Thoracic aorta (tissue), 2 donors: ENCODE results near the gene COQ7. TPM values are rescaled to one million over a fixed set of nuclear protein-coding genes. Genes with fewer than 3 reads are reported as not detected.

Experiments used
- ATAC-seq: fragments of 150-250 bp; one replicate; pipeline ENCODE4 v1.8.0; 2017; ENCODE audit warnings: low read depth; ENCODE audit not compliant: insufficient number of reproducible peaks, low FRiP score
- DNase-seq: peaks from one replicate; pipeline ENCODE4 v3.0.0-alpha.2; 2020; ENCODE audit warnings: low spot score
- H3K27ac ChIP-seq, 2 donors: fragments of 200-600 bp; sonication (generic); 1 replicate in 1 of 2; 2 replicates in 1 of 2; pipeline ENCODE4 v1.5.1; 2016; ENCODE audit warnings: mild to moderate bottlenecking in 2 of 2, moderate library complexity in 2 of 2
- H3K27me3 ChIP-seq: fragments of 200-600 bp; sonication (generic); replicated peaks from 2 replicates; pipeline ENCODE4 v1.6.0; 2016; ENCODE audit warnings: mild to moderate bottlenecking; ENCODE audit not compliant: insufficient read depth
- H3K36me3 ChIP-seq: fragments of 200-600 bp; sonication (generic); one replicate; pipeline ENCODE4 v1.5.1; 2016
- H3K4me1 ChIP-seq, 2 donors: fragments of 200-600 bp; sonication (generic); 1 replicate in 1 of 2; 2 replicates in 1 of 2; pipeline versions ENCODE4 v1.5.1 to v1.6.0; 2016; ENCODE audit warnings: low read depth in 2 of 2, mild to moderate bottlenecking in 1 of 2; ENCODE audit not compliant: control insufficient read depth in 1 of 2
- H3K4me3 ChIP-seq: fragments of 200-600 bp; sonication (generic); 2 replicates; pipeline ENCODE4 v1.5.1; 2016; ENCODE audit warnings: mild to moderate bottlenecking
- H3K9me3 ChIP-seq: fragments of 200-600 bp; sonication (generic); 2 replicates; pipeline ENCODE4 v1.5.1; 2016
- CTCF ChIP-seq: fragments of 200-600 bp; sonication (generic); IDR thresholded peaks from one replicate; pipeline ENCODE4 v1.5.1; 2019; ENCODE audit warnings: antibody characterized with exemption
- total RNA-seq, 2 donors: library from RNA; depleted of rRNA; stranded (reverse); fragments of >200 nt; gene quantifications; one replicate each; pipeline versions ENCODE4 v1.1.0 to v1.2.3, GENCODE V29; 2016

COQ7 gene
- total RNA-seq, 2 donors from 2014 or later = 15.4 to 18.3 TPM

DNA sequence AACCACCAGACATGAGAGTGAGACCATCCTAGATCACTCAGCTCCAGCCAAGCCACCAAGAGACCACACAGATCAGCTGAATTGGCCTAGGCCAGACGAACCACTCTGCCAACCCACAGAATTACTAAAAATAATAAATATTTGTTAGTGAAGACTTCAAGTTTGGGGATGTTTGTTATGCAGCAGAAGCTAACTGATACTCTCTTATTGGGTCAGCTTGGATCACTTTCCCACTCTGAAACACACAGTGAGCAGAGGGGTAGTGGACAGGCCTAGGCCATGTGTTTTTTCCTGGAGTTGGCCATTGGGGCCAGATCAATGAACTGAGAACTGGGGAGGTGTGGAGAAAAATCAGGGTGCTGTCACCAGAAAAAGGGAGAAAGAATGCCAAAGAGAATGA lies 30.8 kb downstream of the COQ7 start:
- no peak for TF ChIP-seq CTCF
- H3K4me1 ChIP-seq = no peaks in the 10 kb centered on the region
- H3K27me3 ChIP-seq = no peaks in the 10 kb centered on the region
- no peaks in the 10 kb centered on the region for H3K9me3 ChIP-seq
- ATAC-seq = no peak
- H3K27ac ChIP-seq = no peak overlapping the region
- no peak overlapping the region for H3K4me3 ChIP-seq
- DNase-seq = no peak
- no peaks in the 10 kb centered on the region for H3K36me3 ChIP-seq

- no peak for ATAC-seq
- Histone ChIP-seq H3K9me3 (no peaks in the 10 kb centered on the region), H3K4me1 (no peaks in the 10 kb centered on the region), H3K27me3 (no peaks in the 10 kb centered on the region), H3K36me3 (no peaks in the 10 kb centered on the region), H3K4me3 (no peak overlapping the region), H3K27ac (no peak overlapping the region)
- DNase-seq = no peak
- TF ChIP-seq CTCF = no peak
Observed at GRCh38 chr16:19102187-19102872, 34.9 kb downstream of the COQ7 start.

DNA sequence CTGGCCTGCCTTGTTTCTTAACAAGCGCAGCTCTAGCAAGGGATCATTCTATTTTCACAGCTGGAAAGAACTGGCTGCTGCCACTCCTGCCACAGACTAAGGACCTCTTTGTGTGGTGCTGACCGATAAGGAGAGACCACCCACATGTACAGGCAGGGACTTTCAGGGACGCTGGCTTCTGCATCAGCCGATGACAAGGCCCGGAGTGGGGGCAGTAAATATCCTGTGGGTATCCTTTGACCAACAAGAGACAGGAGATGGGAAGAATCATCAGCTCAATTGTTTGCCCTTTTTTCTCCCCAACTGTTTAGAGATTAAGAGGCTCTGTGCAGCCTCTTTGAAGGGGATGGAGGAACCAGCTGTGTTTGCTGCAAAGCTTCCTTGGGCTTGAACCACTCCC lies 37.2 kb downstream of the COQ7 start:
- DNase-seq (no peak), ATAC-seq (no peak)
- Histone ChIP-seq H3K4me1 (no peaks in the 10 kb centered on the region), H3K9me3 (no peaks in the 10 kb centered on the region), H3K4me3 (no peak overlapping the region), H3K27me3 (no peaks in the 10 kb centered on the region), H3K27ac (no peak overlapping the region), H3K36me3 (no peaks in the 10 kb centered on the region)
- TF ChIP-seq CTCF = no peak

- no peak overlapping the region for H3K27ac ChIP-seq
- no peak overlapping the region for H3K4me3 ChIP-seq
- H3K4me1 ChIP-seq = no peaks in the 10 kb centered on the region
- TF ChIP-seq CTCF = no peak
- ATAC-seq (no peak), DNase-seq (no peak)
- no peaks in the 10 kb centered on the region for H3K27me3 ChIP-seq
- H3K36me3 ChIP-seq = no peaks in the 10 kb centered on the region
- H3K9me3 ChIP-seq = no peaks in the 10 kb centered on the region
Observed at GRCh38 chr16:19105131-19105530, 37.7 kb downstream of the COQ7 start.

DNA sequence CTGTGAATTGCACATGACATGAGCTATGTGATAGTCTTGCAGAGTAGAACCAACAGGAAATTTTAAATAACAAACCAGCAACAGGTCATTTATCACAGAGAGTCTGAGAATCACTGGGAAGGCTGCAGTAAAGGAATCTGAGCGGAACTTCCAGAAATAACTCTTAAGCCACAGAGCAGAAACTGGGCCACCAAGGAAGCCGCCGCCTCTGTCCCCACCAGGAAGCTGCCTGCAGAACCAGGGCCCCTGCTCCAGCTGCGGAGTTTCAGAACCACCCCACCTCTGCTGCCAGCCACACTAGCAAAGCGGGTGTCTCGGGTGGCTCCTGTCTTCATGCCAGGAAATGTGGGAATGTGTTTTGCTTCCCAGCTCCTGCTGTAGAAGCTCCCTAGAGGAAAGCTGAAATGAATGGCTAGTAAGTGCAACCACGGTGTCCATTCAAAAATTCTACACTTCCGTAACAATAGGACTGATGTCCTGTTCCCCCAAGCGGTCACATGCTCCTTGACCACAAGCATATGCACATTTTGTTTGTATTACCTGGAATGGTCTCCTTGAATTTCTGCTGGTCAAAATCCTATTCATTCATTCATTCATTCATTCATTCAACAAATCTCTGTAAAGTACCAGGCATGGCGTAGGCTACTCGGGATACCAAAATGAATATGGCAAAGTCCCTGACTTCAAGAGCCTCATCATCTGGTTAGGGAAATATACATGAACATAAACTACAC lies 38.6 kb downstream of the COQ7 start:
- ATAC-seq (no peak), DNase-seq (no peak)
- no peak for TF ChIP-seq CTCF
- no peaks in the 10 kb centered on the region for H3K27me3 ChIP-seq
- no peaks in the 10 kb centered on the region for H3K36me3 ChIP-seq
- no peaks in the 10 kb centered on the region for H3K4me1 ChIP-seq
- no peak overlapping the region for H3K4me3 ChIP-seq
- H3K9me3 ChIP-seq = no peaks in the 10 kb centered on the region
- H3K27ac ChIP-seq = no peak overlapping the region
